NCI-H524 treated with DMSO at 0.1 percent for 48 hours (cell line): ENCODE data around the gene MYO5A.
"Not testable (repeated sequence)": the region's sequence is repeated elsewhere in the genome, so short reads cannot be mapped to it uniquely, and the experiment has no call there.

Experiments
- DNase-seq: peaks from one replicate; lab custom pipeline; 2025; lab: John Stamatoyannopoulos, UW

Gene MYO5A

GRCh38 chr15:52540374-52541012 lies 11.8 kb upstream of the MYO5A start:
- DNase-seq, result no peak

- no peak for DNase-seq
These were observed 8.8 kb upstream of the MYO5A start for GRCh38 chr15:52537459-52537858.

- no peak for DNase-seq
These were observed 3.7 kb upstream of the MYO5A start for GRCh38 chr15:52532427-52532826.

- DNase-seq, result no peak
These were observed 1.3 kb upstream of the MYO5A start for GRCh38 chr15:52529940-52530339.

- no peak for DNase-seq
These were observed 753 bp upstream of the MYO5A start for GRCh38 chr15:52529341-52529924.

- DNase-seq, result peak; percentile 29
These were observed 643 bp downstream of the MYO5A start for GRCh38 chr15:52527911-52528563.

- no peak for DNase-seq
These were observed 1.3 kb downstream of the MYO5A start for GRCh38 chr15:52527196-52527910.

- DNase-seq, result no peak
These were observed 4.2 kb downstream of the MYO5A start for GRCh38 chr15:52524223-52525136.

- no peak for DNase-seq
These were observed 5.0 kb downstream of the MYO5A start for GRCh38 chr15:52523647-52524046.

- DNase-seq, result no peak
These were observed 5.5 kb downstream of the MYO5A start for GRCh38 chr15:52523192-52523591.

GRCh38 chr15:52521682-52522081 lies 7.0 kb downstream of the MYO5A start:
- DNase-seq, result no peak

GRCh38 chr15:52520421-52520820 lies 8.3 kb downstream of the MYO5A start:
- DNase-seq, result no peak

- no peak for DNase-seq
These were observed 10.0 kb downstream of the MYO5A start for GRCh38 chr15:52518487-52519371.

- DNase-seq, result no peak
These were observed 11.7 kb downstream of the MYO5A start for GRCh38 chr15:52517014-52517413.

- no peak for DNase-seq
These were observed 13.3 kb downstream of the MYO5A start for GRCh38 chr15:52515343-52515742.

GRCh38 chr15:52514482-52514881 lies 14.2 kb downstream of the MYO5A start:
- no peak for DNase-seq

- not testable (repeated sequence) for DNase-seq
These were observed 15.8 kb downstream of the MYO5A start for GRCh38 chr15:52512869-52513268.

- no peak for DNase-seq
These were observed 17.6 kb downstream of the MYO5A start for GRCh38 chr15:52511084-52511483.

GRCh38 chr15:52509500-52510245 lies 19.0 kb downstream of the MYO5A start:
- no peak for DNase-seq

GRCh38 chr15:52506549-52506948 lies 22.1 kb downstream of the MYO5A start:
- DNase-seq, result no peak
